ENCODE results near the gene ALPK1. TPM values are rescaled to one million over a fixed set of nuclear protein-coding genes. Genes with fewer than 3 reads are reported as not detected.

The ALPK1 gene
- total RNA-seq, 4 donors from 2014 or later: 17.1 to 34.8 (median 25.8) TPM

GRCh38 chr4:112279025-112279881 is 17.9 kb upstream of the ALPK1 start:
- TF ChIP-seq CTCF (IDR thresholded peaks at IDR 0.05; ENCODE audit: low read depth): no peak

- no peak for TF ChIP-seq CTCF (IDR thresholded peaks at IDR 0.05; ENCODE audit: low read depth)
These were observed 17.3 kb upstream of the ALPK1 start for GRCh38 chr4:112279882-112280315.

- no peak for TF ChIP-seq CTCF (IDR thresholded peaks at IDR 0.05; ENCODE audit: low read depth)
These were observed 16.6 kb upstream of the ALPK1 start for GRCh38 chr4:112280386-112281056.

GRCh38 chr4:112282860-112283667 is 14.1 kb upstream of the ALPK1 start:
- no peak for TF ChIP-seq CTCF (IDR thresholded peaks at IDR 0.05; ENCODE audit: low read depth)

- no peak for TF ChIP-seq CTCF (IDR thresholded peaks at IDR 0.05; ENCODE audit: low read depth)
These were observed 13.0 kb upstream of the ALPK1 start for GRCh38 chr4:112284166-112284565.

- TF ChIP-seq CTCF (IDR thresholded peaks at IDR 0.05; ENCODE audit: low read depth): no peak
These were observed 12.3 kb upstream of the ALPK1 start for GRCh38 chr4:112284662-112285411.
